ENCODE data around the gene TNK2. TPM values are rescaled to one million over a fixed set of nuclear protein-coding genes. Genes with fewer than 3 reads are reported as not detected.

Gene TNK2
- 10.4 and 10.9 TPM in 2 replicates for total RNA-seq

GRCh38 chr3:195907934-195908693 is at the start of gene TNK2:
TSS of gene TNK2 (minus strand) at chr3:195908551. CDS start at chr3:195888588, 19,963 bp downstream.

Other genes with a start within 250 kb of the TNK2 start
- gene MUC20, start 187.6 kb downstream of the TNK2 start, total RNA-seq, result under 0.01 and 0.15 TPM in 2 replicates
- not detected in 2 replicates for gene MUC4, start 96.6 kb downstream of the TNK2 start, total RNA-seq
- 53.1 and 63.2 TPM in 2 replicates for gene TFRC, start 173.5 kb upstream of the TNK2 start, total RNA-seq